HepG2 (cell line): ENCODE measurements around the gene ALDH7A1. TPM values are rescaled to one million over a fixed set of nuclear protein-coding genes. Genes with fewer than 3 reads are reported as not detected.
A peak's percentile ranks its signal among the peaks of the same experiment; 100 is the strongest.

Experiments
- ATAC-seq: fragments of 200-7000 bp; cut with Tn5 transposase; 3 replicates; pipeline ENCODE4 v1.9.1; 2020; ENCODE audit warnings: mild to moderate bottlenecking, moderate library complexity
- BruUV-seq: library from RNA; stranded (reverse); fragments of 400-500 nt; replicated peaks from 2 replicates; lab custom pipeline; 2021; lab: Mats Ljungman, UMichigan
- CTCF ChIA-PET: fragments of 300-600 bp; formaldehyde crosslinking; extraction: SDS; loops from one replicate; lab custom pipeline; 2021; ENCODE audit warnings: low total read pairs, inconsistent platforms, low intra/inter-chr PET ratio; lab: Yijun Ruan, JAX
- POLR2A ChIA-PET: fragments of 350-600 bp; sonication (Branson Sonifier 250); formaldehyde crosslinking; loops from one replicate; lab custom pipeline; 2020; ENCODE audit warnings: antibody characterized with exemption, inconsistent platforms; lab: Yijun Ruan, JAX
- DNase-seq: peaks from one replicate; pipeline ENCODE4 v3.0.0-alpha.2; 2015; ENCODE audit warnings: low spot score
- FAIRE-seq: peaks from 3 replicates; lab custom pipeline; 2011; peaks lifted over from hg19 to GRCh38; lab: Jason Lieb, UNC
- H2AFZ ChIP-seq: one replicate; pipeline ENCODE4 v1.6.1; 2011; ENCODE audit warnings: low read length, inconsistent platforms
- H3K27ac ChIP-seq: fragments of 300-600 bp; 3 replicates; pipeline ENCODE4 v1.8.0; 2011; ENCODE audit warnings: mixed run types, mild to moderate bottlenecking, mixed read lengths, low read length, inconsistent platforms; ENCODE audit not compliant: insufficient read depth; ENCODE audit errors: extremely low read length
- H3K27me3 ChIP-seq, 2 experiments: fragments of 200-600 bp in 1 of 2; 2 replicates in 1 of 2; 3 replicates in 1 of 2; pipeline versions ENCODE4 v1.6.0 to v1.8.0; 2011; ENCODE audit warnings: low read length in 2 of 2, mild to moderate bottlenecking in 2 of 2, moderate library complexity in 2 of 2, inconsistent platforms in 1 of 2; ENCODE audit not compliant: insufficient read depth in 2 of 2, control insufficient read depth in 1 of 2
- H3K36me3 ChIP-seq, 2 experiments: fragments of 200-600 bp in 1 of 2; replicated peaks in 1 of 2; 2 replicates in 1 of 2; 3 replicates in 1 of 2; pipeline versions ENCODE4 v1.5.1 to v1.8.0; 2011; ENCODE audit warnings: low read length in 2 of 2, inconsistent platforms in 1 of 2; ENCODE audit not compliant: insufficient read depth in 2 of 2, control insufficient read depth in 1 of 2
- H3K4me1 ChIP-seq: 2 replicates; pipeline ENCODE4 v1.5.1; 2012; ENCODE audit warnings: low read length, inconsistent platforms; ENCODE audit not compliant: insufficient read depth
- H3K4me2 ChIP-seq: 2 replicates; pipeline ENCODE4 v1.6.0; 2011; ENCODE audit warnings: low read depth, low read length, inconsistent platforms
- H3K4me3 ChIP-seq, 3 experiments: fragments of 200-600 bp in 1 of 3; sonication (generic), shearing (Covaris generic) in 1 of 3; replicated peaks in 1 of 3; 2 replicates each; pipeline ENCODE4 v1.5.1; 2011 to 2016; ENCODE audit warnings: low read length in 3 of 3, inconsistent platforms in 2 of 3, low read depth in 2 of 3, mild to moderate bottlenecking in 2 of 3, control low read depth in 1 of 3, mixed read lengths in 1 of 3; ENCODE audit not compliant: insufficient read depth in 1 of 3
- H3K79me2 ChIP-seq: one replicate; pipeline ENCODE4 v1.6.1; 2011; ENCODE audit warnings: low read length, inconsistent platforms; ENCODE audit not compliant: insufficient read depth
- H3K9ac ChIP-seq: 2 replicates; pipeline ENCODE4 v1.6.0; 2011; ENCODE audit warnings: mild to moderate bottlenecking, low read depth, low read length, inconsistent platforms; ENCODE audit not compliant: insufficient read depth
- H3K9me3 ChIP-seq: 2 replicates; pipeline ENCODE4 v1.5.1; 2012; ENCODE audit warnings: mild to moderate bottlenecking, low read length
- H4K20me1 ChIP-seq: 2 replicates; pipeline ENCODE4 v1.6.0; 2011; ENCODE audit warnings: inconsistent platforms, mild to moderate bottlenecking, low read length, moderate library complexity; ENCODE audit not compliant: insufficient read depth
- CREB1 ChIP-seq, 2 experiments: fragments of 450-650 bp in 1 of 2; IDR thresholded peaks; 2 replicates each; pipeline ENCODE4 v1.6.1; 2016 to 2017; ENCODE audit warnings: control low read depth in 1 of 2, mild to moderate bottlenecking in 1 of 2, missing compliant biosample characterization in 1 of 2, missing genetic modification characterization in 1 of 2
- HNF4A ChIP-seq: sonication (generic); formaldehyde crosslinking; IDR thresholded peaks from 2 replicates; pipeline ENCODE4 v1.4.0; 2020; ENCODE audit warnings: missing genetic modification reagents
- PAXIP1 ChIP-seq: sonication (generic); formaldehyde crosslinking; conservative IDR thresholded peaks from 2 replicates; pipeline ENCODE4 v1.4.0; 2020; ENCODE audit warnings: mild to moderate bottlenecking, missing genetic modification reagents, moderate library complexity
- RORA ChIP-seq: sonication (generic); formaldehyde crosslinking; IDR thresholded peaks from 2 replicates; pipeline ENCODE4 v1.5.0; 2020; ENCODE audit warnings: mild to moderate bottlenecking, missing genetic modification reagents, moderate library complexity
- SIX1 ChIP-seq: sonication (generic); formaldehyde crosslinking; IDR thresholded peaks from 2 replicates; pipeline ENCODE4 v1.4.0; 2020; ENCODE audit warnings: missing genetic modification reagents, borderline replicate concordance
- TIGD3 ChIP-seq: sonication (generic); formaldehyde crosslinking; IDR thresholded peaks from 2 replicates; pipeline ENCODE4 v1.5.1; 2020; ENCODE audit warnings: mild to moderate bottlenecking, missing genetic modification reagents, borderline replicate concordance
- ZNF362 ChIP-seq: sonication (generic); formaldehyde crosslinking; IDR thresholded peaks from 2 replicates; pipeline ENCODE4 v1.4.0; 2020; ENCODE audit warnings: missing genetic modification reagents, mild to moderate bottlenecking, borderline replicate concordance
- WGBS: methylation state at CpG from one replicate; pipeline ENCODE4 v1.1.6; 2017; ENCODE audit warnings: low lambda C conversion rate; 5-methylcytosine and 5-hydroxymethylcytosine counted together
- in situ Hi-C: cut with HindIII; loops from 2 replicates; pipeline ENCODE4 v1.10.0; 2017; ENCODE audit warnings: low pct_unique_long_range_greater_than_20kb; ENCODE audit not compliant: extremely low pct_ligation_motif_present
- intact Hi-C: fragments of 100-400 bp; cut with micrococcal nuclease; formaldehyde crosslinking; loops from one replicate; pipeline ENCODE4 v1.10.0; 2022; ENCODE audit not compliant: unreplicated experiment
- polyA plus RNA-seq, 8 experiments: library from polyadenylated mRNA; depleted of rRNA in 3 of 8; stranded (reverse) in 7 of 8; unstranded in 1 of 8; fragments of >200 nt; fragmentation: Illumina TruSeq in 4 of 8; extraction: Trizol in 4 of 8; gene quantifications; 2 replicates each; pipeline versions ENCODE4 v1.2.1 to v1.2.3, GENCODE V29; 2011 to 2016; ENCODE audit warnings: low read depth in 4 of 8, missing spikeins in 1 of 8, mixed read lengths in 1 of 8; ENCODE audit not compliant: insufficient read depth in 1 of 8
- total RNA-seq, 5 experiments: library from RNA; depleted of rRNA; stranded (reverse); fragments of >200 nt; fragmentation: Illumina TruSeq; extraction: Trizol; gene quantifications; 2 replicates each; pipeline ENCODE4 v1.2.3, GENCODE V29; 2016; ENCODE audit warnings: low read depth in 1 of 5

The ALDH7A1 gene
- total and polyA plus RNA-seq, 2 of the 13 experiments (the other 11 are each of a cell fraction or from before 2014, with no cell fraction given), result 69.0 to 100 TPM

GRCh38 chr5:126610160-126610559 lies 15.1 kb upstream of the ALDH7A1 start:
- no peak for DNase-seq
- H3K27ac ChIP-seq, result no peak overlapping the region
- 90% methylated on average over 2 of the region's 2 CpGs for WGBS
- in situ Hi-C loops (no loop called here), intact Hi-C loops (no loop called here)
- no peaks in the 10 kb centered on the region for H3K27me3 ChIP-seq
- H3K9ac ChIP-seq, result no peak overlapping the region
- peaks cover 28% of the 10 kb centered on the region for H3K4me1 ChIP-seq
- no peak overlapping the region for H3K4me2 ChIP-seq
- H3K9me3 ChIP-seq, result no peaks in the 10 kb centered on the region
- ChIA-PET POLR2A (interaction anchor here (1.5 to 1.8 kb wide), 2 partner anchors 9 to 15 kb away, joined by 4 read pairs; partner anchors contain the start of genes ALDH7A1 and PHAX), CTCF (no interaction called here)
- no peak for FAIRE-seq
- H3K79me2 ChIP-seq, result peaks cover 62% of the 10 kb centered on the region
- no peak overlapping the region for H2AFZ ChIP-seq
- no peaks in the 10 kb centered on the region; the same call in 1 of the 2 replicates for H4K20me1 ChIP-seq
- peak; percentile 78 for ATAC-seq
- H3K4me3 ChIP-seq, result no peak overlapping the region
- peaks cover 5 to 52% of the 10 kb centered on the region in 2 experiments for H3K36me3 ChIP-seq
- peak; percentile 21; the same call in 1 of the 2 replicates for TF ChIP-seq PAXIP1 (CRISPR knock-in tag)
- no peak for TF ChIP-seq CREB1 (IDR thresholded peaks at IDR 0.05)
- 0 out of 2 replicates have a peak, but pooled peaks have one; percentile 20 for TF ChIP-seq CREB1 (CRISPR knock-in tag; IDR thresholded peaks at IDR 0.05)
- peak; percentile 90 for TF ChIP-seq SIX1
- TF ChIP-seq RORA (CRISPR knock-in tag), result no peak
- TF ChIP-seq HNF4A (CRISPR knock-in tag), result 0 out of 2 replicates have a peak, but pooled peaks have one; percentile 15
- TF ChIP-seq ZNF362 (CRISPR knock-in tag), result peak; percentile 51; the same call in 1 of the 2 replicates
- no peak for TF ChIP-seq TIGD3 (CRISPR knock-in tag)
- no TSS peak for BruUV-seq
